ENCODE measurements around the gene PVR.

DNA sequence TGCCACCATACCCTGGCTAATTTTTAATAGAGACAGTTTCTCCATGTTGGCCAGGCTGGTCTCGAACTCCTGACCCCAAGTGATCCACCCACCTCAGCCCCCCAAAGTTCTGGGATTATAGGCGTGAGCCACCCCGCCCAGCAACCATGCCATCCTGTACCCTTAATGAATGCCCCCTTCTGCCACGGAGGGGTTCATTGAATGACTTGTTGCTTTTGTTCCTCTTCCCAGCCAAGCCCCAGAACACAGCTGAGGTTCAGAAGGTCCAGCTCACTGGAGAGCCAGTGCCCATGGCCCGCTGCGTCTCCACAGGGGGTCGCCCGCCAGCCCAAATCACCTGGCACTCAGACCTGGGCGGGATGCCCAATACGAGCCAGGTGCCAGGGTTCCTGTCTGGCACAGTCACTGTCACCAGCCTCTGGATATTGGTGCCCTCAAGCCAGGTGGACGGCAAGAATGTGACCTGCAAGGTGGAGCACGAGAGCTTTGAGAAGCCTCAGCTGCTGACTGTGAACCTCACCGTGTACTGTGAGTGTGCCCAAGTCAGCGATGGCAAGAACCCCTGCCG is 6.0 kb downstream of the PVR start:
- TF ChIP-seq, protein P1, sequence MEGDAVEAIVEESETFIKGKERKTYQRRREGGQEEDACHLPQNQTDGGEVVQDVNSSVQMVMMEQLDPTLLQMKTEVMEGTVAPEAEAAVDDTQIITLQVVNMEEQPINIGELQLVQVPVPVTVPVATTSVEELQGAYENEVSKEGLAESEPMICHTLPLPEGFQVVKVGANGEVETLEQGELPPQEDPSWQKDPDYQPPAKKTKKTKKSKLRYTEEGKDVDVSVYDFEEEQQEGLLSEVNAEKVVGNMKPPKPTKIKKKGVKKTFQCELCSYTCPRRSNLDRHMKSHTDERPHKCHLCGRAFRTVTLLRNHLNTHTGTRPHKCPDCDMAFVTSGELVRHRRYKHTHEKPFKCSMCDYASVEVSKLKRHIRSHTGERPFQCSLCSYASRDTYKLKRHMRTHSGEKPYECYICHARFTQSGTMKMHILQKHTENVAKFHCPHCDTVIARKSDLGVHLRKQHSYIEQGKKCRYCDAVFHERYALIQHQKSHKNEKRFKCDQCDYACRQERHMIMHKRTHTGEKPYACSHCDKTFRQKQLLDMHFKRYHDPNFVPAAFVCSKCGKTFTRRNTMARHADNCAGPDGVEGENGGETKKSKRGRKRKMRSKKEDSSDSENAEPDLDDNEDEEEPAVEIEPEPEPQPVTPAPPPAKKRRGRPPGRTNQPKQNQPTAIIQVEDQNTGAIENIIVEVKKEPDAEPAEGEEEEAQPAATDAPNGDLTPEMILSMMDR (conservative IDR thresholded peaks at IDR 0.05): no peak
- TF ChIP-seq ZFX (IDR thresholded peaks at IDR 0.05): no peak

Measured in C4-2B (cell line).